ENCODE measurements around the gene MICAL2. TPM values are rescaled to one million over a fixed set of nuclear protein-coding genes. Genes with fewer than 3 reads are reported as not detected.

Gene MICAL2
- total RNA-seq, 1 donor from 2014 or later, result 372 TPM

DNA sequence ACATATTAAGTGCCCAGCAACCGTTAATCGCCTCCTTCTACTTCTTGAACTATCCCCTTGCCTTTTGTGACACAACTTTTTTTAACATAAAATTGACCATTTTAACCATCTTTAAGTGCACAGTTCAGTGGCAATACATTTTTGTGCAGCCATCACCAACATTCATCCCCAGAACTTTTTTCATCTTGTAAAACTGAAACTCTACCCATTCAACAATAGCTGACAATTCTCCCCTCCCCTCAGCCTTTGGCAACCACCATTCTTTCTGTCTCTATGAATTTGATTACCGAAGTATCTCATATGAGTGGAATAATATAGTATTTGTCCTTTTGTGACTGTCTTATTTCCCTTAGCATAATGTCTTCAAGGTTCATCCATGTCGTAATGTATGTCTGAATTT lies 66.0 kb downstream of the MICAL2 start:
- Mint-ChIP-seq H3K4me1 (ENCODE audit: low read depth) (peaks cover 79% of the 10 kb centered on the region), H3K4me3 (ENCODE audit: unreplicated experiment) (no peak overlapping the region), H3K36me3 (ENCODE audit: low read depth) (peaks cover 20% of the 10 kb centered on the region), H3K27me3 (ENCODE audit: low read depth) (no peaks in the 10 kb centered on the region), H3K27ac (ENCODE audit: unreplicated experiment) (peak overlapping the region; percentile 88), H3K9me3 (ENCODE audit: low read depth) (no peaks in the 10 kb centered on the region)
- DNase-seq (ENCODE audit: low spot score), result no peak
- TF ChIP-seq, protein P1, sequence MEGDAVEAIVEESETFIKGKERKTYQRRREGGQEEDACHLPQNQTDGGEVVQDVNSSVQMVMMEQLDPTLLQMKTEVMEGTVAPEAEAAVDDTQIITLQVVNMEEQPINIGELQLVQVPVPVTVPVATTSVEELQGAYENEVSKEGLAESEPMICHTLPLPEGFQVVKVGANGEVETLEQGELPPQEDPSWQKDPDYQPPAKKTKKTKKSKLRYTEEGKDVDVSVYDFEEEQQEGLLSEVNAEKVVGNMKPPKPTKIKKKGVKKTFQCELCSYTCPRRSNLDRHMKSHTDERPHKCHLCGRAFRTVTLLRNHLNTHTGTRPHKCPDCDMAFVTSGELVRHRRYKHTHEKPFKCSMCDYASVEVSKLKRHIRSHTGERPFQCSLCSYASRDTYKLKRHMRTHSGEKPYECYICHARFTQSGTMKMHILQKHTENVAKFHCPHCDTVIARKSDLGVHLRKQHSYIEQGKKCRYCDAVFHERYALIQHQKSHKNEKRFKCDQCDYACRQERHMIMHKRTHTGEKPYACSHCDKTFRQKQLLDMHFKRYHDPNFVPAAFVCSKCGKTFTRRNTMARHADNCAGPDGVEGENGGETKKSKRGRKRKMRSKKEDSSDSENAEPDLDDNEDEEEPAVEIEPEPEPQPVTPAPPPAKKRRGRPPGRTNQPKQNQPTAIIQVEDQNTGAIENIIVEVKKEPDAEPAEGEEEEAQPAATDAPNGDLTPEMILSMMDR (IDR thresholded peaks at IDR 0.05), result no peak

DNA sequence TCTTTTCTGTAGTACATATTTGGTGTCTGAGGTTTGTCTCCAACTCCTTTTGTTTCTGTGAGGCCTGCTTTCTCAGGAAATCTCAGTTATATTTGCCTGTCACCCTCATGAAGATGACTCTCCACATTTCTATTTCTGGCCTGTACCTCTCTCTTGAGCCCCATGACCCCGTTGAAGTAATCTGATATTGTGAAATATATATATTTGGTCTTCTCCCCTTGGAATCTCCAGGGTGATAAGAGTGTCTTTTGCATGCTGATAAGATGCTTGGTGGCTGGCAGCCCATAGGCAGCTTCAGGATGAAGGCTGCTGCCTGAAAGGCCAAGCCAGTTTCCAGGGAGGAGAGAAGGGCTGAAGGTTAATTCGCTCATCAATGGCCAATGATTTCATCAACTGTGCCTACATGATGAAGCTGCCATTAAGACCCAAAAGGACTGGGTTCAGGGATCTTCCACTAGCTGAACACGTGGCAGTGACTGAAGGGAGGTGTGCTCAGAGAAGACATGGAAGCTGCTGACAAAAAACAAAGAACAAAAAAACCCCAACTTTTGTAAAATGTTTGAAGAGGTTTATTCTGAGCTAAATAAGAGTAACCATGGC lies 67.4 kb downstream of the MICAL2 start:
- Mint-ChIP-seq H3K9me3 (ENCODE audit: low read depth) (no peaks in the 10 kb centered on the region), H3K4me1 (ENCODE audit: low read depth) (peaks cover 86% of the 10 kb centered on the region), H3K27ac (ENCODE audit: unreplicated experiment) (peak overlapping the region; percentile 78), H3K4me3 (ENCODE audit: unreplicated experiment) (no peak overlapping the region), H3K27me3 (ENCODE audit: low read depth) (no peaks in the 10 kb centered on the region), H3K36me3 (ENCODE audit: low read depth) (peaks cover 17% of the 10 kb centered on the region)
- TF ChIP-seq, protein P1 (IDR thresholded peaks at IDR 0.05), result no peak
- DNase-seq (ENCODE audit: low spot score), result no peak

DNA sequence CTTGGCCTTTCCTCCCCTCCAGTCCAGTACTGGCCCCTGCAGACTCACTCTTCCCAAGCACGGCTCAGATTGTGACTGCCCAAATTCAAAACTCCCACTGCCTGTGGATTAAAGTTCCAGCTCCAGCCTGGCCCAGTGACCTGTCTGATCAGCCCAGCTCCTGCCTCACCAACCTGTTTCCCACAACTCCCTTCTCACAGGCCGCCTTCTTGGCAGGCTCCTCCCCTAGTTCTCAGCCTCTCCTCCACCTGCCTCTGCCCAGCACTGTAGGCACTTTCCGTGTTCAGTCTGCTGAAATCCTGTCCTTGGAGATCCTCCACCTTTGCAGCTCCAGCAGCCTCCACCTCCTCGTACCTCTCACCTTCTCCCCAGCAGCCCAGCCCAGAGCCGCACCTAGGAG lies 68.6 kb downstream of the MICAL2 start:
- Mint-ChIP-seq H3K4me1 (ENCODE audit: low read depth) (peaks cover 90% of the 10 kb centered on the region), H3K36me3 (ENCODE audit: low read depth) (peaks cover 17% of the 10 kb centered on the region), H3K27me3 (ENCODE audit: low read depth) (no peaks in the 10 kb centered on the region), H3K9me3 (ENCODE audit: low read depth) (no peaks in the 10 kb centered on the region), H3K27ac (ENCODE audit: unreplicated experiment) (peak overlapping the region; percentile 92), H3K4me3 (ENCODE audit: unreplicated experiment) (no peak overlapping the region)
- DNase-seq (ENCODE audit: low spot score), result no peak
- TF ChIP-seq, protein P1 (IDR thresholded peaks at IDR 0.05), result no peak

DNA sequence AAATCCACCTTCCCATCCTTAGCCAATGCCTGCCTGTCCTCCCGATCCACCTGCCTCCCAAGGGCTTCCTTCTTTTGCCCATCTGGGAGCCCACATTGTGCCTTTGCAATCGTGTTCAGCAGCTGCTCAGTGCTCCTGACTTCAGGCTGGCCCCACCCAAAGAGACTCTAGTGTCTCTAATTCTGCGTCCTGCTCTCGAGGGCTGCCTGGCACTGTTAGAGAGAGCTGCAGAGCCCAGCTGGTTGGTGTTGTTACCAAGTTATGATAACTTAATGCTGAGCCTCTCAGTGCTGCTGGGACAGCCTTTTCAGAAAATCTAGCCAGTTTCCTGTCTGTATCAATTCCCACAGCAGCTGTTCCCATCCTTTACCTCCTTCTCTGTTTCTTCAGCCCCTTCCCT lies 69.1 kb downstream of the MICAL2 start:
- no peaks in the 10 kb centered on the region for H3K27me3 Mint-ChIP-seq (ENCODE audit: low read depth)
- TF ChIP-seq, protein P1 (IDR thresholded peaks at IDR 0.05), result no peak
- no peaks in the 10 kb centered on the region for H3K9me3 Mint-ChIP-seq (ENCODE audit: low read depth)
- no peak overlapping the region for H3K4me3 Mint-ChIP-seq (ENCODE audit: unreplicated experiment)
- DNase-seq (ENCODE audit: low spot score), result no peak
- peaks cover 92% of the 10 kb centered on the region for H3K4me1 Mint-ChIP-seq (ENCODE audit: low read depth)
- H3K36me3 Mint-ChIP-seq (ENCODE audit: low read depth), result peaks cover 15% of the 10 kb centered on the region
- peak overlapping the region; percentile 92 for H3K27ac Mint-ChIP-seq (ENCODE audit: unreplicated experiment)

DNA sequence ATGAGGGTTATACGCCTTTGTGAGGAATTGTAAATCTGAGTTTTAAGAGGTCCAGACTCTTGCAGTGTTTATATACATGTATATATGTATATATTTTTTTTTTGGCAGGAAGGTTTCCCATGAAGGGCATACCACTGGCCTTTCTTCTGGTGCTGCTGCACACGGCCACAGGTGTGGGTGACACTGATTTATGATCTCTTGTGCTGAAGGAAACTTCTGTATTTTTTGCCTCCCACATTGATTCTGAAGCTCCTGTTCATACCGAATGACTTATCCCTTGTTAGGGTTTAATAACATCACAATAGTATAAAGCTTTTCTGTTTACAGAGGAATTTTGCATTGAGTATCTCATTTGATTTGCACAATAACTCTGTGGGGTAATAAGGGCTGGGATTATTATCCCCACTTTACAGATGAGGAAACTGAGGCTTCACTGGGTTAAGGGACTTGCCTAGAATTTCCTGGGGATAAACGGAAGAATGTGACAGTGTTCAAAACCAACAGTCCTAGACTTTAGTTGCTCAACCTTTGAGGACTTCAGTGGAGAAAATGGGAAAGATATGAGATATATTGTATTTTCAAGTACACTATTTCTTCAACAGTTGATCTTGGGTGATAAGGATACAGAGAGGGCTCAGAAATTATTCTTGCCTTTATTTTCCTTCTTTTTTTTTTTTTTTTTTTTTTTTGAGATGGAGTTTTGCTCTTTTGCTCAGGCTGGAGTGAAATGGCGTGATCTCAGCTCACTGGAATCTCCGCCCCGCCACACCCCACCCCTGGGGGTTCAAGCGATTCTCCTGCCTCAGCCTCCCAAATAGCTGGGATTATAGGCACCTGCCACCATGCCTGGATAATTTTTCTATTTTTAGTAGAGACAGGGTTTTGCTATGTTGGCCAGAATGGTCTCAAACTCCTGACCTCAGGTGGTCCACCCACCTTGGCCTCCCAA lies 70.1 kb downstream of the MICAL2 start:
- peaks cover 93% of the 10 kb centered on the region for H3K4me1 Mint-ChIP-seq (ENCODE audit: low read depth)
- H3K4me3 Mint-ChIP-seq (ENCODE audit: unreplicated experiment), result no peak overlapping the region

More for the DNA sequence above, 70.1 kb downstream of the MICAL2 start:
- peak overlapping the region; percentile 92 for H3K27ac Mint-ChIP-seq (ENCODE audit: unreplicated experiment)
- H3K9me3 Mint-ChIP-seq (ENCODE audit: low read depth), result no peaks in the 10 kb centered on the region
- DNase-seq (ENCODE audit: low spot score), result no peak
- peaks cover 9% of the 10 kb centered on the region for H3K36me3 Mint-ChIP-seq (ENCODE audit: low read depth)
- no peaks in the 10 kb centered on the region for H3K27me3 Mint-ChIP-seq (ENCODE audit: low read depth)
- TF ChIP-seq, protein P1 (IDR thresholded peaks at IDR 0.05), result no peak
